HG02884 (cell line): Measurements from ENCODE around the gene MAP3K4.

Experiments used
- ATAC-seq: cut with Tn5 transposase; IDR thresholded peaks from one replicate; pipeline ENCODE4 v1.9.1; 2021; ENCODE audit warnings: mild to moderate bottlenecking, moderate library complexity; ENCODE audit not compliant: unreplicated experiment

MAP3K4 gene

DNA sequence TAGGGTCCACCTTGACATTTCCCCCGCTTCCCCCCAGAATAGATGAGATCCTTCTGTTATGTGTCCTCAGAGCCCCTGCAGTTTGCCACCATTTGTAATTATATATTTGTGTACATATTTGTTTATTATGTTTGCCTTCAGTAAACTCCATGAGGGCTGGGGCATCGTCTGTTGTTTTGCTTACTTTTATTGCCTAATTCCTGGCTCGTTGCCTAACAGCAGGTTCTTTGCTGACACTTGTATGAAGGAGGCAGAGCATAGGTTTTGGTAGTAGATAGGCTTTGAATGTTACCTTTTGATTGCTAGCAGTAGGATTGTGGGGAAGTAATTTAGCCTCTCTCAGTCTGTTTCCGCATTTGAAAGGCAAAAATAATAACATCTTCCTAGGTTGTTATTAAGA lies 9.9 kb downstream of the MAP3K4 start:
- no peak for ATAC-seq

DNA sequence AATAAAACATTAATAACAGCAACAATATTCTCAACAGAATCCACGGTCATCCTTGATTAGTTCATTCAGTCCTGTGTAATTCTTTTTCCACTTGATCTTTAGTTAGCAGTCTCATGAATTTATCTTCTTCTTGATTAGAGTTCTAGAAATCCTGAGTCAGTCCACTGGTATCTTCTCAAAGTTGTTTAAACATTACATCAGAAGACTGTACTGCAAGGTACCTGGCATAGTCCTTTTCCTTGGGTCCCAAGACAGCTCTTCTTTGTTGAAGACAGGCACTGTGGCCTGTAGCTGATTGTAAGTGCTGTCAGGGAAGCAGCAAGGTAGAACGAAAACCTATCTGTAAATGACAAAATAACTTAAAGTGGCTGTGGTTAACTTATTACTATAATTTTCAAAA lies 11.8 kb downstream of the MAP3K4 start:
- ATAC-seq = no peak

DNA sequence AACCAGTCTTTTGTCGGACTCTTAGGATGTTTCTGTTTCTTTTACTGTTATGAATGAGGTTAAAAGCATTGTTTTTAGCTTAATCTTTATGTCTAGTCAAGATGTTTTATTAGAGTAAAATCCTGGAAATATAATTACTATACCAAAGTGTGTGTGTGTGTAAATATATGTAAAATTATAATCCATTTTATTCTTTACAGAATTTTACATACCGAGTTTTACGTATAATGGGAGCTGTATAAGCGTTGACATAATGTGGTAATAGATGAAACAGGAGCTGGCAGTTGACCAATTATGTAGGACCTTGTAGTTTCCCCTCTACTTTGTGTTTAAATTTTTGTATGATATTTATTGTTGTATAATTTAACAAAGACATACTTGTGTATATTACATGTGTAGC lies 16.7 kb downstream of the MAP3K4 start:
- no peak for ATAC-seq

DNA sequence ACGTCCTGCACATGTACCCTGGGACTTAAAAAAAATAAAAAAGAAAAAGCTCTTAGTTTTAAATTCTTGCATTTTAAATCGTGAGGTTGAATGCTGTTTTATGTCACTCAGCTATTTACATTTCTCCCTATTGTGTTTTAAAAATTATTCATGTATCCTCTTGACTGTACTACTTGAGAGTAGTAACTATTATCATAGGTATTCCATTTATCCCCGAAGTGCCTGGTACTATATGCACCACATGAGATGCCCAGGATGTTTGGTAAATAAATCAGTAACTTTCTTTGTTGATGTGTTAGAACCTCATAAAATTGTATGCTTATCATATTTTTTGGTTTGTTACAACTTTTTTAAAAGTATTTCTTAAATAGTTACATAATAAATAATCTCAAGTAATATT lies 18.4 kb downstream of the MAP3K4 start:
- no peak for ATAC-seq

DNA sequence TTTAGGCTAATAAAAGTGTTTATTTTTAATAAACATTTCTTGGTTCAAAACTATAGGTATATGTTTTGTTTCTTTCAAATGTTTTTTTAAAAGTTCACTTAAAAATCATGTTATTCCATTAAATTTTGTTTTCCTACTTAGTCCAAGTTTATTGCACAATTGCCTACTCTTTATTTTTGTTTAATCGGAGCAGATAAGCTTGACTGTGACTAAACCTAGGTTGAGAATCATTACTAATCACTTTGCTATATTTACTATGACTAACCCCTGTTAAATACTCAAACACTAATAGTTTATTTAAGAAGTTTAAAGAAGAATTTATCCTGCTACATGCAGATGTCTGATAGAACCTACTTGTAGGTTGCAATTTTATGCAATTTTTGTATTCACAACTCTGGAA lies 18.8 kb downstream of the MAP3K4 start:
- ATAC-seq = no peak

DNA sequence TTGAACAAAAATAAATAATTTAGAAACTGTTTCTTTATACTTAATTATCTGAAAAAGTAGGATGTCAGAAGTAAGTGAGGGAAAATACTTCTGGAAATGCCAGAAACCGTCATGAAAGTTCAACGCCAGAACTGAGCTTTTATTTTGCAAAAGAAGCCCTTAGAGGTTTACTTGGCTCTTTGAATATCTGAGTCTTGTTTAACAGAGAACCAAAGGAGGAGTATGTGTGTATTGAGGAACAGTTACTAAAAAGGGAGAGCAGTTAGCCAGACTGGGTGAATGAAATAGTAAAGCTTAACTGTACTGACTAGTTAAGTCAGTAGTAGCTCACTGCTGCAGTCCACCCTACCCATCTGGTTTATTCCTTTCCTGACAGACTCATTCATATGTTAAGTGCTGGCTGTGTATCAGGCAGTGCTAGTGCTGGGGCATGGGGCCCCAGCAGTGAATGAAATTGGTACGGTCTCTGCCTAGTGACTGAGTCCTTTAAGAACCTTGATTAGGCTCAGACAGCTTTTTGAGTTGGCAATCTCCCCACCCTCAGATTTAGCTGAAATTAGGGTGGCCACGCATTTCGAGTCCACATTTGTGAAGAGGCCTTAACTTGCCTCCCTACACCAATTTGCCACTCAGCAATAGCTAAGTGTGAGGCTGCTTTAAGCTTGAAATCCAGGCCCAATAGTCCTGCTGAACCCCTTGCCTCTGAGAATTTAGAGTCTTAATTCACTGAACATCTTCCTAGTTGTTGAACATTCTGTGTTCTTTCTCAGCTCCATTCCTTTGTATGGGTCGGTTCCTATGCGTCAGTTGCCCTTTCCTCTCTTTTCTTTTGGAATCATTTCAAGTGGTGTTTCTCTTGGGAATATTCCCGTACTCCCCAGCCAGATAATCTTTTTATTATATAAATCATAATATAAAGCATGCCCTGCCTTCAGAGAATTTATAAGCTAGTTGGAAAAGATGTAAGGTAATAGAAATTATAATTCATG lies 20.2 kb downstream of the MAP3K4 start:
- ATAC-seq = no peak

DNA sequence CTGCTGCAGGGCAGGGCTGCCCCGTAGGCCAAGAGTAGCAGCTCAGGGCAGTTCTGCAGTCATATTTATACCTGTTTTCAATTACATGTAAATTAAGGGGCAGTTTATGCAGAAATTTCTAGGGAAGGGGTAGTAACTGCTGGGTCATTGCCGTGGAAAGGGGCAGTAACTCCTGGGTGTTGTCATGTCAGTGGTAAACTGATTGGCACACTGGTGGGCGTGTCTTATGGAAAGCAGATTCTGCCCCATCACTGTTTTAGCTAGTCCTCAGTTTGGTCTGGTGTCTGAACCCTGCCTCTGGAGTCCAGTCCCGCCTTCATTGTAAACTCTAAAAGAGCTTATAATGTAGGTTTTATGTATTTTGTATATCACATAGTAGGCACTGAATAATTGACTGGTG lies 22.1 kb downstream of the MAP3K4 start:
- no peak for ATAC-seq

DNA sequence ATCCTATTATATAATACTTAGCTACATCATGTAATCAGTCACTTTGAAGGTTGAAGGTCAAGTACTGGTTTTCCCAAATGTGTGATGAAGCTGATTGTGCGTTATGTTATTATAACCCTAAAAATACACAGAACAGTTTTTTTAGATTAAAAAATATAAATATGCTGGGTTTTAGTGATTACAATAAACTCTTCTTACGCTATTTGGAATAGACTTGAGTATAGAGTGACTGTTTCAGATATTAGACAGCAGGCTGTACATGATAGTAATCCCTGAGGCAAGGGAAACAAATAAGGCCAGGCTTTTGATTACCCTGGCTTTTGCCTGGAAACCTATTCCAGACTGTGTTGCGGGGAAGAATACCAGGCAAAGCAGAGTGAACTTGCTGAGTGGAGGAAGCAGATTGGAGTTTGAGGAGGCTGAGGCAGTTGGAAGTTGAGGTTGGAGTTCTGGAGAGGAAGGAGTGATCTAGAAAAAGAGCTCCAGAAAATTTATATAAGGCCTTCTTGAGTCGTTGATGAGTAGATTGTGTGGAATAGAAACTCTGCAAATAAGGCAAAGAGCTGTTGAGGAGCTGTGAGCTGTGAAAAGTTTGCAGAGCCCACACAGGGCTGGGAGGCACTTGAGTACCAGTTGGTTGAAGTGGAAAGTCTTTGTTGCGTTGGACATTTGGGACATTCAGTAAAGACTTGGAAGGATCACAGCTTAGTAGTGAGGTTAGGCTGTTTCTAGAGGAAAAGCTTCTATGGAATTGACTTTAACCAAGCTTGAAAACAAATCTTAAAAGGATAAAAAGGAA lies 26.4 kb downstream of the MAP3K4 start:
- no peak for ATAC-seq

DNA sequence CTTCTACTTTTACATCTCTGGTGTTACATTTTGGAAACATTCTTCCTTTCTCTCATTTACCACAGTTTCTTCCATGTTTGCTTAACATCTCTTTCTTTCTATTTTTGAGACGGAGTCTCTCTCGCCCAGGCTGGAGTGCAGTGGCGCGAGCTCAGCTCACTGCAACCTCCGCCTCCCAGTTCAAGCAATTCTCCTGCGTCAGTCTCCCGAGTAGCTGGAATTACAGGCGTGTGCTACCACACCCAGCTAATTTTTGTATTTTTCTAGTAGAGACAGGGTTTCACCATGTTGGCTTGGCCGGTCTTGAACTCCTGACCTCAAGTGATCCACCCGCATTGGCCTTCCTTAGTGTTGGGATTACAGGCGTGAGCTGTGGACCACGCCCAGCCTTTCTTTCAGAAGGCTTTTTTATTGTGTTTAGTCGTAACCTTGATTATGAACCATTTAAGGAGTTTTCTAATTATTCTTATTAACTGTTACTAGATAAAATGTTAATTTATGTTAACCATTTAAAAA lies 27.8 kb downstream of the MAP3K4 start:
- no peak for ATAC-seq

DNA sequence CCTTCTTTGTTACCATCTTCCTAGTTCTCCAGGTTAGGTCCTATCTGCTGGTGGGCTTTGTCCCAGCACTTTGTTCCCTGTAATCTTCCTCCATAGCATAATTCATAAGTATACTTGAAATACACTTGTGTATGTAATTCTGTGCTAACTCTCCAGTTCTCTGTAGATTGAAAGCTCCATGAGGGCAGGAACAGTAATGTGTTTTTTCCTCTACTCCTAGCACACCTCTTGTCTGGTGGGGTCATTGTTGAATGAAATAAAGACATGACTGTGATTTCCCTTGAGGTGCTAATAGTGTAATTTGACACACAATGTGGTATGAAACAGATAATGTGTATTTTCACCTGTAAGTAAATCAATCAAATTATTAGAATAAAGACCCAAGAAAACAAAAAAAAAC lies 30.0 kb downstream of the MAP3K4 start:
- ATAC-seq = no peak

DNA sequence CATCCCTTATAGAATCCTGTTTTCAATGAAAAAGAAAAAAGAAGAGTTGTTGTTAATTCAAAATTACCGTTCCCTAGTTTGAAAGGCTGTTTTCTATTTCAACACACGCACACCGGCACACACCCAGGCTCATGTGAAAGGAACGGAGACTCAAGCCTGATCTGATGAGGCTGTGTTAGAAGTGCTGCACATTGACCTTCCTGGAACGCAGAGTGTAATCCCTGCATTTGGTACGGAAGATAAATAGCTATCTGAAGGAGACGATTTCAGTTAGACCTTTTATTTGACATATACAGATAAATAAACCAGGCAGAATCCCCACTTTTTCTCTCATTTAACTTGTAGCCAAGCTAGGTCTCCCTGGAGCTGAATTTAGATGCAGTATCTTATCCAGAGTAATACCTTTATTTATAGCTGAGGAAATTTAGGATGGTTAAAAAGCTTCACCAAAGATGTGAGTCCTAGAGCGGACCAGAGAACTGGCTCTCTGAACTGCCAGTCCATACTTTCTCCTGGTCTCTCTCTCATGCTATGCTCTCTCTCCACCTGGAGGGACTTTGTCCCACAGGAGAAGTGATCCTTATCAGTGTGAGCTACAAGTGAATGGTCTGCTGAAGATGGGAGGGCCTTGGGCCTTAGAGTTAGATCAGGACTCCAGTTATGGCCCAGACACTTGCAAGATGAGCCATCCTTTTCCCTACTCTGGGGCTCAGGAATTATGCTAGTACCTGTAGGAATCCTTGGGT lies 30.6 kb downstream of the MAP3K4 start:
- no peak for ATAC-seq

DNA sequence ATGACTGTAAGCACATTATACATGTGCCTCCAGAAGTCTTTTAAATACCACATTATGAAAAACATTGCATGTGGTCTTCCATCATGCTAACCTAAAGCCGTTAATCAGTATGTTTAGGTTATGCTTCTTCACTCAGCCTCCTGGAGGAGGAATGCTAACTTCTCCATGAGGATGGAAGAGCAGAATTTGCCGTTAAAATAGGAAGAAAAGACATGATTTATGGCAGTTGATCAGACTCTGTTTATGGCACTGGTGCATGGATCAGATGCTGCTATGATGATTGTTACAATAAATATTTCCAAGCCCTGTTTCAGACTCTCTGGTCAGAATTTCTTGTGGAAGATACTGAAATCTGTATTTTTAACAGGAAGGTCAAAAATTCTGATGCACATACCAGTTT lies 31.7 kb downstream of the MAP3K4 start:
- ATAC-seq = no peak

DNA sequence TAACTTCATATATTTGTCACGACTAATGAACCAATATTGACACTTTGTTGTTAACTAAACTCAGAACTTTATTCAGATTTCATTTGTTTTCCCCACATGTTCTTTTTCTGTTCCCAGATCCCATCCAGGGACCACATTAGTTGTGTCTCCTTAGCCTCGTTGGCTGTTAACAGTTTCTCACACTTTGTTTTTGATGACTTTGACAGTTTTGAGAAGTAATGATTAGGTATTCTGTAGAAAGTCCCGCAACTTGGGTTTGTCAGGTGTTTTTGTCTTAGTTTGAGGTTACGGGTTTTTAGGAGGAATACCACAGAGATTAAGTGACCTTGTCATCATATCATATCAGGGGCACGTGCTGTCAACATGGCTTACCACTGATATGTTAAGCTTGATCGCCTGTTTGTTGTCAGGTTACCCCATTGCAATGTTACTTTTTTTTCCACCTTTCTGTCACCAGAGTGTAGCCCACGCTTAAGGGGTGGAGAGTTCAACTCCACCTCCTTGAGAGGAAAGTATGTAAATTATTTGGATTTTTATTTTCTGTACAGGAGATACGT lies 32.9 kb downstream of the MAP3K4 start:
- ATAC-seq = no peak

DNA sequence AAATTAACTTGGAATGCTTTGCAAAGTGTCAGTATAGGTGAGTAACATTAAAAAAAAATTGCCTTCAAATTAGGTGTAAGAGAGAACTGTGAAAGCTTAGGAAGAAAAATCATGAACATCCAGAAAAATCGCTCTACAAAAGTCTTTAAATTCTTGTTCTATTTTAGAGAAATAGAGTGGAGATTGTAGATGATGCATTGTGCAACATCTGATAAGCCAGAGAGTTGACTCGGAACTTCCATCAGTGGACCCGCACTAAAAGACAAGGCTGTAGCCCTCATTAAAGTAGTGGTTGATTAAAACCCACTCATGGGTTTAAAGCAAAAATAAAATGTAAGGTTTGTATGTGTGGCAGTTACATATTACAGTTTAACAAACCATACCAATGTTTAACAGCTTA lies 35.8 kb downstream of the MAP3K4 start:
- no peak for ATAC-seq

DNA sequence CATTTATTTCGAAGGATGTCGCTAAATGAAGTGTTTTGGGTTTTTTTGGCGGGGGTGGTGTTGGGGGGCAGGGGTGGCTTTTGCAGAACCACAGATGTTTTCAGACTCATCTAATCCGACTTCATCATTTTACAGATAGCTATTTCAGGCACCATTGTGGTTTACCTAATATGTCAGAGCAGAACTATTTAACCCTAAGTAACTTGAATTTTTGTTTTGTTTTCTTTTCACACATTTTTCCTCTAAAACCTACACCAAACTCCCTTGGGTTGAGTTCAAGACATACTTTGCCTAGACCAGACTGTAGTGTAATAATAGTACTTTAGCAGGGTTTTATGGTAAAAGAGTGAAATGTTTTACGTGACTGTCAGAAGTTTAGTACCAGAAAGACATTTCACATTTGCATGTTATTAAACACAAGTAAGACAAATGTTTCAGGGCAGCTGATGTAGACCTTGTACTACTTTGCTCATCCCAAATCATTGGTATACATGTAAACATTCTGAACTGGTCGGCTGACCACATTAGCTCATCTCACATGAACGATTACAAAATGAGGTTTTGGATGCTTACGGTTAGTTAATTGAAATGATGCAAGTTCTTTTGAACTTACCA lies 37.7 kb downstream of the MAP3K4 start:
- ATAC-seq = peak; percentile 89

DNA sequence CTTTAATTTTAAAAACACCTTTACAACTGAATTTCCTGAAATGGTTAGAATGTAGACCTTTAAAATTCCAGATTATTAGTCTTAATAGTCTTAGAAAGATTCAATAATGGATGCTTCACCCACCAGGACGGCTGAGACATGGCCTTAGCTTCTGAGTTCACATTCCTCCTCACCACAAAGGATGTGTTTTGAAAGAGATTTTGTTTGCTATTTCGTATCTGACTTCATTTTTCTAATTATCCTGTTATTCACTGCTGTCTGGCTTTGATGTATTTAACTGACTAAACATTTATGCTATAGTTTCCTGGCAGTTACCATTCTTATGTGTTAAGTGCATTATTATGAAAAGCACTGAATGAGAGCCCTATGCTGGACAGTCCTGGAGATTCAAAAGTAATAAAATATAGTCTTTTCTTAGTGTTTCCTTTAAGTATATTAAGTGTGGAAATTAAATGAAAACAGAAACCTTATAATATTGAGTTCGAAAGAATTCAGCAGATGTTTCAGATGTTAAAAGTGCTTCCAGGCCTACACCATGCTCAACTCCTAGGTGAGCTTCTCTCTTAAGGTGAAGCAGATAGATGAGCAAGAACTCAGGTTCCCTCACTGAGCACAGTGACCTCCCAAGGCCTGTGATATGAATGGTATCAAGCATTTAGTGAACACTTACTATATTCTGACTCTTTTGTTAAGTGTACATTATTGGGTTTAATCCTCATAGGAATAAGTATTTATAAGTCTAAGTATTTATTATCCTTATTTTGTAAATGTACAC lies 40.3 kb downstream of the MAP3K4 start:
- no peak for ATAC-seq

DNA sequence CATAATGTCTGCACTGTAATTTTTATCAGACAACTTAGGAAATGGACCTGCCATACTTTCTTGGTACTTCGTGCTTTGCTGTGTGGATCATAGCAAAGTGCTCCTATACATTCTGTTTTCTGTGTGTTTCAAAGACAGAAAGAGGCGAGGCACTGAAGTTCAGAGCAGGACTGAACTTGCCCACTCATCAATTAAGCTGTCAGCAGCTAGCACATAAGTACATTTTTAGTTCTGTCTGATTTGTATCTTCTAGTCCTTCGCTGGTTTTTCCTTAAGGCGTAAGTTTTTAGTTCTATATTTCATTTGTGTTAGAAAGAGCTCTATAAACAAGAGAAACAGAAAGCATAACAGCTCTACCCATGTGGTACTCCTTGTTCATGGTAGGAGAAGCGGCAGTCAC lies 42.1 kb downstream of the MAP3K4 start:
- ATAC-seq = no peak

DNA sequence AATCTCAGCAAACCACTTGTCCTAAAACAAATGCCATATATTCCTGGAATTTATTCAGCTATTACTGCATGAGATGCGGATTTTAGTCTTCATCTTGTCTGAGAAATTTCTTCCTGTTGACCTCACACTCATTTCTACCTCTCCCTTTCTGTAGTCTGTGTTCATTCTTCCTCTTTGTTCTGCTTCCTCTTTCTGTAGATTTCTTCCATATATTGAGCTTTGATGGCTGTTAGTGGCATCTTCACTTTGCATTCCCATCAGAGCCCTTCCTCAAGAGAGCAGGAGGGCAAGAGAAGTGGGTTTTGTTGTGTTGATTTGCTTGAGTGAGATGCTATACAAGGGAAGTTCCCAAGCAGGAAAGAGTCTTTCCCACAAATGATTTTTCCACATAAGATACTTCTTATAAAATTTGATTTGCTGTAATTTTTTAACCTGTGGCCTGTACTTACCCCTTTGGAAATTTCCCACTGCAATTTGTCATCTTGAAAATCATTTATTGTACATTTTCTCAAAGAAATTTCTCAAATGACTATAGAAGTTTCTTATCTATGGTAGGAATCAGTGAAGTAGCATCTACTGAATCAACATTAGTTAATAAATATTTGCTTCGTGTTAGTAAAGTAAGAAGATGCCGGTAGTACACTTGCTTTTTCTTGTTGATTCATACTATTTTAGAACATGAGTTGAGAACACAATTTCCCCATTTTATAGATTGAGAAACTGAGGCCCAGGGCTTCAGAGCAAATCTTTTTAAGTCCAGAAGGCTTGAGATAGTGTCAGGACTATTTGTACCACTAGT lies 43.8 kb downstream of the MAP3K4 start:
- ATAC-seq = no peak

DNA sequence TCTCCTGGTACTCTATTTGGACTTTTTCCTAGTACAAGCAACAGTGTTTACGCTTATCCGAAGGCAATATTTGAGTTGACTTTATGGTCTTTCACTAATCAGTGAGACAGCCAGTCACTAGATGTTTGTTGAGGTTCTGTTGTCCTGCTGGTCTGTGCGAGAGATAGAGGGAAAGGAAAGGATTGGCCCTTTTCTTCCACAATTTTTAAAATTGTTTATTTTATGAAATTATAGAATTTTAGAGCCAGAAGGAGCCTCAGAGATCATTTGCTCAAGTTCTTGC lies 44.4 kb downstream of the MAP3K4 start:
- ATAC-seq = no peak
